ENCODE results near the gene NR6A1.

NR6A1 gene

GRCh38 chr9:124594225-124594624 lies 176.9 kb downstream of the NR6A1 start:
- Histone ChIP-seq H3K9me3 (ENCODE audit: control insufficient read depth, insufficient read depth, low read length) (no peaks in the 10 kb centered on the region), H3F3A (ENCODE audit: control insufficient read depth, insufficient read depth) (no peaks in the 10 kb centered on the region), H3K4me3 (ENCODE audit: low read length) (no peak overlapping the region), H3K27ac (ENCODE audit: low read depth, low read length) (no peak overlapping the region), H3K4me1 (ENCODE audit: control insufficient read depth, low read length) (no peaks in the 10 kb centered on the region), H4K20me1 (ENCODE audit: control insufficient read depth, insufficient read depth, low read depth, low read length) (no peaks in the 10 kb centered on the region), H3K36me3 (ENCODE audit: control insufficient read depth, low read length) (no peaks in the 10 kb centered on the region), H3K79me2 (ENCODE audit: control insufficient read depth, low read length) (no peaks in the 10 kb centered on the region), H3K9me2 (replicated peaks; ENCODE audit: control insufficient read depth, low read length) (no peaks in the 10 kb centered on the region), H3K27me3 (ENCODE audit: control insufficient read depth, low read length) (no peaks in the 10 kb centered on the region), H3K4me2 (ENCODE audit: low read length) (no peak overlapping the region)
- TF ChIP-seq EZH2phosphoT487 (IDR thresholded peaks at IDR 0.05; ENCODE audit: borderline replicate concordance, low read length): no peak
- no peak for TF ChIP-seq CTCF (IDR thresholded peaks at IDR 0.05; ENCODE audit: low read depth, low read length, poor library complexity, severe bottlenecking)

GRCh38 chr9:124593651-124594058 lies 177.5 kb downstream of the NR6A1 start:
- H3K9me3 ChIP-seq (ENCODE audit: control insufficient read depth, insufficient read depth, low read length): no peaks in the 10 kb centered on the region
- H3K4me2 ChIP-seq (ENCODE audit: low read length): no peak overlapping the region
- no peaks in the 10 kb centered on the region for H3K4me1 ChIP-seq (ENCODE audit: control insufficient read depth, low read length)
- H3F3A ChIP-seq (ENCODE audit: control insufficient read depth, insufficient read depth): no peaks in the 10 kb centered on the region
- TF ChIP-seq EZH2phosphoT487 (IDR thresholded peaks at IDR 0.05; ENCODE audit: borderline replicate concordance, low read length) (no peak), CTCF (IDR thresholded peaks at IDR 0.05; ENCODE audit: low read depth, low read length, poor library complexity, severe bottlenecking) (no peak)
- H3K36me3 ChIP-seq (ENCODE audit: control insufficient read depth, low read length): no peaks in the 10 kb centered on the region
- H3K9me2 ChIP-seq (replicated peaks; ENCODE audit: control insufficient read depth, low read length): no peaks in the 10 kb centered on the region
- H3K79me2 ChIP-seq (ENCODE audit: control insufficient read depth, low read length): no peaks in the 10 kb centered on the region
- no peaks in the 10 kb centered on the region for H4K20me1 ChIP-seq (ENCODE audit: control insufficient read depth, insufficient read depth, low read depth, low read length)
- H3K27me3 ChIP-seq (ENCODE audit: control insufficient read depth, low read length): no peaks in the 10 kb centered on the region
- H3K4me3 ChIP-seq (ENCODE audit: low read length): no peak overlapping the region
- H3K27ac ChIP-seq (ENCODE audit: low read depth, low read length): no peak overlapping the region

- Histone ChIP-seq H3K4me1 (ENCODE audit: control insufficient read depth, low read length) (no peaks in the 10 kb centered on the region), H3K79me2 (ENCODE audit: control insufficient read depth, low read length) (no peaks in the 10 kb centered on the region), H3K36me3 (ENCODE audit: control insufficient read depth, low read length) (no peaks in the 10 kb centered on the region), H3K4me3 (ENCODE audit: low read length) (no peak overlapping the region), H3K27me3 (ENCODE audit: control insufficient read depth, low read length) (no peaks in the 10 kb centered on the region), H4K20me1 (ENCODE audit: control insufficient read depth, insufficient read depth, low read depth, low read length) (no peaks in the 10 kb centered on the region), H3K9me3 (ENCODE audit: control insufficient read depth, insufficient read depth, low read length) (no peaks in the 10 kb centered on the region), H3F3A (ENCODE audit: control insufficient read depth, insufficient read depth) (no peaks in the 10 kb centered on the region), H3K27ac (ENCODE audit: low read depth, low read length) (no peak overlapping the region), H3K9me2 (replicated peaks; ENCODE audit: control insufficient read depth, low read length) (no peaks in the 10 kb centered on the region), H3K4me2 (ENCODE audit: low read length) (no peak overlapping the region)
- no peak for TF ChIP-seq CTCF (IDR thresholded peaks at IDR 0.05; ENCODE audit: low read depth, low read length, poor library complexity, severe bottlenecking)
- no peak for TF ChIP-seq EZH2phosphoT487 (IDR thresholded peaks at IDR 0.05; ENCODE audit: borderline replicate concordance, low read length)
These were observed 177.9 kb downstream of the NR6A1 start for GRCh38 chr9:124593200-124593599.
